CD4-positive, alpha-beta T cell treated with Interleukin-10 for 1 hour (primary cell): ENCODE results near the gene PTPDC1.

Source experiments
- DNase-seq: peaks from one replicate; pipeline ENCODE4 v3.0.0-alpha.2; 2020

The PTPDC1 gene

GRCh38 chr9:94142353-94142752 lies 58.1 kb downstream of the PTPDC1 start:
- no peak for DNase-seq

GRCh38 chr9:94144394-94144793 lies 60.1 kb downstream of the PTPDC1 start:
- DNase-seq, result no peak

DNA sequence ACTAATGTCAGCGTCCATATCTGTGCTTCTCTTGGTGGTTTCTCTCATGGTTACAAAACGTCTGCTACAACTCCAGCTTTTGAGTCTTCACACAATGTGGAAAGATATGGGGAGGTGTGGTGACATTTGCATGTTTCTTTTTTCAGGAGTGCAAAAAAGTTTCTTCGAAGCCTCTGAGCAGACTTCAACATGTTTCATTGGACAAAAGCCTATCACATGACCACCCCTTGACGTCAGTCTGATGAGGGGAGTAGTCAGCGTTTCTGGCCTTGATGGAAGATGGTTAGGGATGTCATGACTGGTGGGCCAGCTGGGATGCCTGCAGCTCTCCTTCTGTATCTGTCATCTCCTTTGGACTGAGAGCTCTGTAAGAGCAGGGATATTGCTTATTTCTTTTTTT lies 61.4 kb downstream of the PTPDC1 start:
- DNase-seq, result no peak

DNA sequence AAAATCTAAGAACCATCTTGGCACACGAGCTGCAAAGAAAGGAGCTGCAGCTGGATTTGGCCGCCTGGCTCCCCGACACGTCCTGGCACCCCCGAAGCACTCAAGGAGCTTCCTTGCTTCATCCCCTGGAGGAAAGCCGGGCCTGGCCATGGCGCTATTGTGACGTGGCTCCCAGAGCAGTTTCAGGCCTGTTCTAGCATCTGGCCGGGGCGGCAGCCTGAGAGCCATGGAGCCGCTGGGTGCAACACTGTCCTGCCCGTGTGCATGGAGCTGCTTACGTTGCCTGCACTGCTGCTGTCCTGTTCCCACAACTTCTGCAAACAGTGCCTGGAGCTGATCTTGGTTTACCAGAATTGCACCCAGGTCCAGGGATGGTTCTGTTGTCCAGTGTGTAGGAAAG lies 63.5 kb downstream of the PTPDC1 start:
- DNase-seq, result no peak

DNA sequence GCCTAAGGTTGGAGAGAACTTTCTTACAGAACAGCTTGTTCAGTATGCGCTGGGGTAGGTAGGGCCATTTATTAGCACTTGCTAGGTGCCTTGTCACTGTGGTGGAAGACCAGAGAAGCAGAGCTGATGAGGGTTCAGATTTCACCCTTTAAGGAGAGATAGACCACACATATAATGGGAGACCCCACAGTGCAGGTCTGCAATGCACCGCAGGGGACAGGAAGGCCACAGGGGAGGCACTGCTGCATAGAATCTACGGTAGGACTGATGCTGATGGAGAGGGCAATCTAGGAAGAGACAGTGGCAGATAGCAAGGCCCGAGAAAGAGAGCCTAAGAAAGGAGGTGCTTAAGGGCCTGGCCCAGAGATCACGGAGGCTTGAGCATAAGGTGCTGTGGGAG lies 64.2 kb downstream of the PTPDC1 start:
- DNase-seq, result no peak

GRCh38 chr9:94149696-94150095 lies 65.4 kb downstream of the PTPDC1 start:
- DNase-seq, result no peak

GRCh38 chr9:94150279-94150828 lies 66.1 kb downstream of the PTPDC1 start:
- DNase-seq, result no peak

- DNase-seq, result no peak
These were observed 66.8 kb downstream of the PTPDC1 start for GRCh38 chr9:94150890-94151650.

DNA sequence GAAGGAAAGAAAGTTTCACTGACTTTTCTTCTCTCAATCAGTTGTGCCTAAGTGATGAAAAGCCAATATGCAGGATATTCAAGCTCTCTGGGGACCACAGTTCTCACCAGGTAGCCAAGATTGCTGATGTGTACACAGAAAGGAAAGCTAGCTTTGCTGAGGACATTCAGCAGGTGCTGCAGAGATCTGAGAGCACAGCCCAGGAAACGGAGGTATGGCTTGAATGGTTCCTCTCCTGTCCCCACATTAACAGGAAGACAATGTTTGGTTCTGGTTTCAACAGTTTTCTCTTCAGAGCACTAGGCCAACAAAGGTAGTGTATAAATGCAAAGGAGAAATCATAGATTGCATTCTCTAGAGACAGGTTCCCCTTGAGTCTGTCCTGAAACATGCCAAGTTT lies 69.6 kb downstream of the PTPDC1 start:
- no peak for DNase-seq

GRCh38 chr9:94156348-94157049 lies 72.2 kb downstream of the PTPDC1 start:
- no peak for DNase-seq

- DNase-seq, result no peak
These were observed 73.0 kb downstream of the PTPDC1 start for GRCh38 chr9:94157050-94157801.
